K562 (cell line): ENCODE measurements around the gene RPF1. TPM values are rescaled to one million over a fixed set of nuclear protein-coding genes. Genes with fewer than 3 reads are reported as not detected.

Experiments
- CCAR2 ChIP-seq: fragments of 200-400 bp; formaldehyde crosslinking; IDR thresholded peaks from 2 replicates; pipeline ENCODE4 v1.6.1; 2017; ENCODE audit warnings: mild to moderate bottlenecking, low read depth, low read length
- CREB3 ChIP-seq: fragments of 450-650 bp; conservative IDR thresholded peaks from 2 replicates; pipeline ENCODE4 v1.6.1; 2016; ENCODE audit warnings: missing genetic modification characterization, low read depth, mild to moderate bottlenecking, missing compliant biosample characterization, moderate library complexity
- CTBP1 ChIP-seq: fragments of 450-650 bp; IDR thresholded peaks from 2 replicates; pipeline ENCODE4 v1.6.1; 2016; ENCODE audit warnings: borderline replicate concordance
- JUND ChIP-seq, 2 experiments: IDR thresholded peaks; 2 replicates in 1 of 2; 3 replicates in 1 of 2; pipeline ENCODE4 v1.6.1; 2011; ENCODE audit warnings: borderline replicate concordance in 2 of 2, low read depth in 2 of 2, low read length in 2 of 2, improper control_type of control experiment in 1 of 2, missing biosample characterization in 1 of 2, missing genetic modification characterization in 1 of 2, missing genetic modification reagents in 1 of 2
- KDM2B ChIP-seq: fragments of 250-450 bp; sonication (Bioruptor Pico); IDR thresholded peaks from 2 replicates; pipeline ENCODE4 v1.8.0; 2021; ENCODE audit warnings: mild to moderate bottlenecking, moderate library complexity
- PHF8 ChIP-seq: fragments of 200-600 bp; sonication (generic); IDR thresholded peaks from 2 replicates; pipeline ENCODE4 v1.6.1; 2012; ENCODE audit warnings: mixed run types, mild to moderate bottlenecking, inconsistent platforms, low read length, moderate library complexity, borderline replicate concordance
- POLR2B ChIP-seq: fragments of 450-650 bp; IDR thresholded peaks from 2 replicates; pipeline ENCODE4 v1.6.1; 2018; ENCODE audit warnings: low read depth; ENCODE audit not compliant: partially characterized antibody
- POLR3G ChIP-seq: IDR thresholded peaks from 2 replicates; pipeline ENCODE4 v1.6.1; 2011; ENCODE audit not compliant: insufficient read length, insufficient replicate concordance; ENCODE audit errors: extremely low read depth
- RBM39 ChIP-seq: fragments of 200-400 bp; formaldehyde crosslinking; optimal IDR thresholded peaks from 2 replicates; pipeline ENCODE3; 2018; ENCODE audit warnings: low read depth, low read length
- SAFB2 ChIP-seq: fragments of 200-400 bp; formaldehyde crosslinking; IDR thresholded peaks from 2 replicates; pipeline ENCODE4 v1.6.1; 2018; ENCODE audit warnings: borderline replicate concordance, low read length, low read depth, moderate library complexity; ENCODE audit not compliant: severe bottlenecking
- SIX5 ChIP-seq, 2 experiments: IDR thresholded peaks; 2 replicates each; pipeline ENCODE4 v1.6.1; 2011; ENCODE audit warnings: low read length in 2 of 2, borderline replicate concordance in 1 of 2, low read depth in 1 of 2, mild to moderate bottlenecking in 1 of 2, moderate library complexity in 1 of 2; ENCODE audit not compliant: insufficient read depth in 1 of 2
- SOX6 ChIP-seq: fragments of 450-650 bp; IDR thresholded peaks from 2 replicates; pipeline ENCODE4 v1.6.1; 2014; ENCODE audit warnings: mild to moderate bottlenecking
- TAF1 ChIP-seq: IDR thresholded peaks from 2 replicates; pipeline ENCODE4 v1.6.1; 2011; ENCODE audit warnings: mild to moderate bottlenecking, low read length, moderate library complexity; ENCODE audit not compliant: insufficient read depth, control insufficient read depth, severe bottlenecking; ENCODE audit errors: extremely low read depth
- ZBTB26 ChIP-seq: fragments of 450-650 bp; formaldehyde crosslinking; IDR thresholded peaks from 2 replicates; pipeline ENCODE4 v1.4.0; 2022; ENCODE audit warnings: missing genetic modification characterization
- ZNF224 ChIP-seq: sonication (generic); formaldehyde crosslinking; IDR thresholded peaks from 2 replicates; pipeline ENCODE4 v1.8.0; 2022; ENCODE audit warnings: mild to moderate bottlenecking, missing genetic modification reagents
- ZNF232 ChIP-seq: sonication (generic); formaldehyde crosslinking; IDR thresholded peaks from 2 replicates; pipeline ENCODE4 v1.8.0; 2022; ENCODE audit warnings: mild to moderate bottlenecking, missing genetic modification reagents
- ZNF507 ChIP-seq: conservative IDR thresholded peaks from 2 replicates; pipeline ENCODE4 v1.6.1; 2017; ENCODE audit warnings: missing genetic modification characterization, missing compliant biosample characterization
- polyA plus RNA-seq, 8 experiments: library from polyadenylated mRNA; depleted of rRNA in 4 of 8; stranded (reverse) in 5 of 8; unstranded in 3 of 8; fragments of >200 nt; fragmentation: Nextera tagmentation in 2 of 8; fragmentation: Illumina TruSeq in 1 of 8; extraction: Ambion mirVana in 2 of 8; extraction: Trizol in 1 of 8; gene quantifications; 2 replicates each; pipeline versions ENCODE4 v1.2.1 to v1.2.3, GENCODE V29; 2011 to 2014; ENCODE audit warnings: inconsistent platforms in 1 of 8, missing spikeins in 1 of 8
- total RNA-seq, 7 experiments: library from RNA; depleted of rRNA in 6 of 7; stranded (reverse); fragments of >200 nt in 6 of 7; fragmentation: Illumina TruSeq in 2 of 7; extraction: Trizol in 2 of 7; gene quantifications; 2 replicates each; pipeline versions ENCODE4 v1.2.1 to v1.2.3, GENCODE V29; 2011 to 2021; ENCODE audit warnings: low replicate concordance in 1 of 7
- TF ChIP-seq, protein P1 (sequence below): fragments of 250-450 bp; sonication (Bioruptor Pico); IDR thresholded peaks from 2 replicates; pipeline ENCODE4 v1.8.0; 2022; ENCODE audit warnings: moderate library complexity, mild to moderate bottlenecking, inconsistent platforms
- TF ChIP-seq, protein P2 (sequence below): fragments of 450-650 bp; formaldehyde crosslinking; IDR thresholded peaks from 2 replicates; pipeline ENCODE4 v1.4.0; 2020; ENCODE audit warnings: mild to moderate bottlenecking, mixed read lengths
- TF ChIP-seq, protein P3 (sequence below): IDR thresholded peaks from 3 replicates; pipeline ENCODE4 v1.6.1; 2011; ENCODE audit warnings: borderline replicate concordance, mild to moderate bottlenecking; ENCODE audit not compliant: insufficient read length, insufficient read depth

The RPF1 gene
- total and polyA plus RNA-seq, 9 of the 15 experiments (the other 6 are each of a cell fraction or from before 2014, with no cell fraction given): 52.4 to 156 (median 90.2) TPM

- TF ChIP-seq, protein P1, sequence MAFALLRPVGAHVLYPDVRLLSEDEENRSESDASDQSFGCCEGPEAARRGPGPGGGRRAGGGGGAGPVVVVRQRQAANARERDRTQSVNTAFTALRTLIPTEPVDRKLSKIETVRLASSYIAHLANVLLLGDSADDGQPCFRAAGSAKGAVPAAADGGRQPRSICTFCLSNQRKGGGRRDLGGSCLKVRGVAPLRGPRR (CRISPR knock-in tag): 0 out of 2 replicates have a peak, but pooled peaks have one; percentile 3
- no peak for TF ChIP-seq SOX6
- TF ChIP-seq, protein P2, sequence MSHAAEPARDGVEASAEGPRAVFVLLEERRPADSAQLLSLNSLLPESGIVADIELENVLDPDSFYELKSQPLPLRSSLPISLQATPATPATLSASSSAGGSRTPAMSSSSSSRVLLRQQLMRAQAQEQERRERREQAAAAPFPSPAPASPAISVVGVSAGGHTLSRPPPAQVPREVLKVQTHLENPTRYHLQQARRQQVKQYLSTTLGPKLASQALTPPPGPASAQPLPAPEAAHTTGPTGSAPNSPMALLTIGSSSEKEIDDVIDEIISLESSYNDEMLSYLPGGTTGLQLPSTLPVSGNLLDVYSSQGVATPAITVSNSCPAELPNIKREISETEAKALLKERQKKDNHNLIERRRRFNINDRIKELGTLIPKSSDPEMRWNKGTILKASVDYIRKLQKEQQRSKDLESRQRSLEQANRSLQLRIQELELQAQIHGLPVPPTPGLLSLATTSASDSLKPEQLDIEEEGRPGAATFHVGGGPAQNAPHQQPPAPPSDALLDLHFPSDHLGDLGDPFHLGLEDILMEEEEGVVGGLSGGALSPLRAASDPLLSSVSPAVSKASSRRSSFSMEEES (CRISPR knock-in tag): no peak
- TF ChIP-seq CCAR2: no peak
- 0 out of 2 replicates have a peak, but pooled peaks have one; percentile 78 for TF ChIP-seq CREB3 (tag)
- TF ChIP-seq CTBP1: peak; percentile 43
- no peak for TF ChIP-seq SAFB2
- TF ChIP-seq PHF8: peak; percentile 98
- TF ChIP-seq ZNF232 (CRISPR knock-in tag): no peak
- TF ChIP-seq RBM39: no peak
- TF ChIP-seq POLR3G: no peak
- peak; percentile 90 for TF ChIP-seq POLR2B
- TF ChIP-seq ZBTB26 (CRISPR knock-in tag): no peak
- TF ChIP-seq, protein P3, sequence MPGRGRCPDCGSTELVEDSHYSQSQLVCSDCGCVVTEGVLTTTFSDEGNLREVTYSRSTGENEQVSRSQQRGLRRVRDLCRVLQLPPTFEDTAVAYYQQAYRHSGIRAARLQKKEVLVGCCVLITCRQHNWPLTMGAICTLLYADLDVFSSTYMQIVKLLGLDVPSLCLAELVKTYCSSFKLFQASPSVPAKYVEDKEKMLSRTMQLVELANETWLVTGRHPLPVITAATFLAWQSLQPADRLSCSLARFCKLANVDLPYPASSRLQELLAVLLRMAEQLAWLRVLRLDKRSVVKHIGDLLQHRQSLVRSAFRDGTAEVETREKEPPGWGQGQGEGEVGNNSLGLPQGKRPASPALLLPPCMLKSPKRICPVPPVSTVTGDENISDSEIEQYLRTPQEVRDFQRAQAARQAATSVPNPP: no peak
- 0 out of 2 replicates have a peak, but pooled peaks have one; percentile 9 for TF ChIP-seq JUND (IDR thresholded peaks at IDR 0.05; ENCODE audit: borderline replicate concordance, low read depth, low read length)
- no peak for TF ChIP-seq JUND (tag; IDR thresholded peaks at IDR 0.05; ENCODE audit: borderline replicate concordance, low read depth, low read length)
- TF ChIP-seq ZNF224 (CRISPR knock-in tag): no peak
- TF ChIP-seq SIX5 (IDR thresholded peaks at IDR 0.05; ENCODE audit: borderline replicate concordance in 1 of 2, insufficient read depth in 1 of 2, low read depth in 1 of 2, low read length in 2 of 2): peak in 1 of 2 experiments; percentile 23; a peak in 1 of 4 replicates
- TF ChIP-seq KDM2B: 0 out of 2 replicates have a peak, but pooled peaks have one; percentile 21
- TF ChIP-seq ZNF507 (tag): no peak
- TF ChIP-seq TAF1: peak; percentile 88
Measured at GRCh38 chr1:84478876-84479868, at the start of gene RPF1 (continued).
